ENCODE data around the gene RTN4R.

- no peak for TF ChIP-seq CTCF (IDR thresholded peaks at IDR 0.05)
- no peak for TF ChIP-seq POLR2A (IDR thresholded peaks at IDR 0.05)
Measured at GRCh38 chr22:20232781-20233180, 35.3 kb downstream of the RTN4R start.
